Left colon (tissue), 2 donors: ENCODE results near the gene DNAI2. TPM values are rescaled to one million over a fixed set of nuclear protein-coding genes. Genes with fewer than 3 reads are reported as not detected.
"Not testable (repeated sequence)": the region's sequence is repeated elsewhere in the genome, so short reads cannot be mapped to it uniquely, and the experiment has no call there.

Experiments
- ATAC-seq: fragments of 200-7000 bp; cut with Tn5 transposase; one replicate; pipeline ENCODE4 v1.9.1; 2020; ENCODE audit warnings: mild to moderate bottlenecking, moderate library complexity
- DNase-seq, 2 donors: peaks; one replicate each; pipeline ENCODE4 v3.0.0-alpha.2; 2020
- intact Hi-C, 2 donors: fragments of 100-400 bp; cut with DNase I in 1 of 2; cut with micrococcal nuclease in 1 of 2; formaldehyde crosslinking; loops; one replicate each; pipeline versions ENCODE4 v1.11.2 to v1.14.0; 2022; cut with DNase I, micrococcal nuclease
- total RNA-seq, 2 donors: library from RNA; stranded (reverse); fragmentation: NEBNext Ultra II Directional; extraction: Animal tissue kit (Norgen Biotek cat#: 25700); gene quantifications; one replicate each; pipeline ENCODE4 v1.2.1, GENCODE V29; 2021
- donor health status: DM: no; HTN: no; CAD: no.
- donor health status: DM: yes; HTN: yes; CAD: no.

Gene DNAI2
- total RNA-seq, 2 donors from 2014 or later = not detected

DNA sequence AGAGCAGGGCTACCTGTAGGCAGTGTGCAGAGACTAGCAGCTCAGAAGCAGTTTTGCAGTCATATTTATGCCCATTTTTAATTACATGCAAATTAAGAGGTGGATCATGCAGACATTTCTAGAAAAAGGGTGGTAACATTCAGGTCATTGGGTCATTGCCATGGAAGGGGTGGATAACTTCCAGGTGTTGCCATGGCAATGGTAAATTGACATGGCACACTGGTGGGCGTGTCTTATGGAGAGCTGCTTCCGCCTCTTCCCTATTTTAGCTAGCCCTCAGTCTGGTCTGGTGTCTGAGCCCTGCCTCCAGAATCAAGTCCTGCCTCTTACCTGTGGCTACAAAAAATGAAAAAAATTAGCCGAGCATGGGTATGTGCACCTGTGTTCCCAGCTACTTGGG is 2.8 kb upstream of the DNAI2 start:
- ATAC-seq (no peak), DNase-seq (no peak)
- intact Hi-C loops = no loop called here

DNA sequence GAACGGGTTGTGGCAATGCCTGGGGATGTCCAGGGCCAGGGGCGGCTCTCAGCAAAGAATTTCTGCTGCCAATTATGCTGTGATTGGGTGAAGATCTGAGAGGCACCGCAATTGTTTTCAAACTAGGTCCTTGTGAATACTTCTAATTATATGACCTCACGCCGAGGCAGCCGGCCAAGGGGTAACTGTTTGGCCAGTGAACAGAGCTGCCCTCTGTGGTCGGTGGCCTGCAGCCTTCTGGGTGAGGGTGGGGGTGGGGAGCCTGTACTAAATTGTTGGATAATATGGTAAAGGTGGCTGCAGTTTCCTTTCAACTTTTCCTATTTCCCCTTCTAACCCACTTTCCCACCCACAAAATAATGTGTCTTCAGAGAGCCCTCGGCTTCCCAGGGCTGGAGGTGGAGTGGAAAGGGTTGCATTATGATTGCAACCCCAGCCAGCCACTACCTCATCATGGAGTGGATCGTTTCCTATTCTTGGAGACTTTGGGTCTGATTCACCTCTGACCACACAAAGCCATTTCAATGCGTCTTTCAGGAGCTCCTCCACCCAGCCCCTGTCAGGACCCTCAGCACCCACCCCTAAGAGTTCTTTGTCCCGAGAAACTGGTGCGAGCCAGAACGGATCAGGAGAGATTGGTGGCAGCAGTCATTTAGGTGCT is 2.0 kb upstream of the DNAI2 start:
- intact Hi-C loops = no loop called here
- ATAC-seq = no peak
- DNase-seq = no peak

DNA sequence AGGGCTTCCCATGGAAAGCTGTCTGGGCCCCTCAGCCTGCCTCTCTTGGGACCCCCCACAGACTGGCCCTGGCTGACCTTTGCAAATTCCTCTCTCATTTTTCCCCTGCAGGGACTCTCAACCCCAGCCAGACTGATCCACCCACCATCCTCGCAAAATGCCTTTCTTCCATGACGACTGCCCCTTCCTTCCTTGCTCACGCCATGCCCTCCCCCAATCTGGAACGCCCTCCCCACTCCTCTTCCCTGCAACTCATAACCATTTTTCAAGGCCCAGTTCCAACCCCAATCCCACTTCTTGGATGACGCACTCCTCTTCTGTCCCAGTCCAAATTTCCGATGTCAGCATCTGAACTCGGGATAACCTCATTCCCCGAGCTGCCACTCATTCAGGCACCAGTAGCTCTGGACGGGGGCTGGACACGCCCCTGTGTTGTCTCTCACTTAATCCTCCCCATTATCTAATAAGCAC is 1.3 kb upstream of the DNAI2 start:
- ATAC-seq (no peak), DNase-seq (no peak)
- intact Hi-C loops = no loop called here

DNA sequence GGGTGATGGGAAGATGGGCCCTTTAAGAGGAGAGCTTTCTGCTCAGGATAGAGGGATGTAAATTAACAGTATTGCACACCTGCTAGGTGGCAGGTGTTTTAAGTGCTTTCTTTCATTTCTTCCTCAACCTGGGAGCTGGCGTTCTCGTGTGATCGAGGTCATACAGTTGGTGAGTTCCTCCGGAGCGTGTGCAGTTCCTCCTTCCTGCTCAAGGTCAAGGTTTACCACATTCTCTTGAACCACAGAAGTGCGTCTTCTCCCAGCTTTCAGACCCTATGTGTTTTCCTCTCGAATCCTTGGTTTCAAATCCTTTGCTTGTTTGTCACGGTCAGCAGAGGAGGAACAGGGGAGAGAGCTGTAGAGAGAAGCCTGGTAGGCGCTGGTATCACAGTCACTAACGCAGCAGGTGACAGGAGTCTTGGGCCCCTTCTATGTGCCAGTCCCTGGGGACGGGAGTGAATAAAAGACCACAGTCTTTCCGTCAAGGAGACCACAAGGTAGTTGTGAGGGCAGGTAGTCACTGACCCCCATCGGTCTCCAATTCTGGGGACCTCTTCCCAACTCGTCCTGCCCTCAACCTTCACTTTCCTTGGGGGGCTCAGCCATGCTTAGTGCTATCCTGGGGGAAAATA is 791 bp downstream of the DNAI2 start:
- DNase-seq (no peak), ATAC-seq (peak; percentile 51)
- intact Hi-C loops = no loop called here

DNA sequence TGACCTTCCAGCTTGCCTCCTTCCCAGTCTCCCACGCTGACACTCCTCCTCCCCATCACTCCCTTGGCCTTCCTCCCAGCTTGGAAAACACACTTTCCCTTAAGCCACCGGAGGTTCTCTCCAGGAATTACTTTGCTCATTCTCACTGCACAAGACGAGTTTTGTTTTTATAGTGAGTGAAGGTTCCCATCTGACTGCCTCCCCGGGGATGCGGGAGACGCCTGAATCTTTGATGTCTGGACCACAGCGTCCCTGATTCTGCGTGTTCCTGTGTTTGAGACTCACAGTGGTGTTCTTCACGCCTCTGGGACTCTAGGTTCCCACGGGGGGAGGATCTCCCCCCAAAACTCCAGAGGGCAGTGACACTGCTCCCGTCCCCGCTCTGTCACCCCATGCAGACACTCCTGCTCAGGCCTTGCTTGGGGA is 2.0 kb downstream of the DNAI2 start:
- ATAC-seq (no peak), DNase-seq (no peak)
- intact Hi-C loops = no loop called here

DNA sequence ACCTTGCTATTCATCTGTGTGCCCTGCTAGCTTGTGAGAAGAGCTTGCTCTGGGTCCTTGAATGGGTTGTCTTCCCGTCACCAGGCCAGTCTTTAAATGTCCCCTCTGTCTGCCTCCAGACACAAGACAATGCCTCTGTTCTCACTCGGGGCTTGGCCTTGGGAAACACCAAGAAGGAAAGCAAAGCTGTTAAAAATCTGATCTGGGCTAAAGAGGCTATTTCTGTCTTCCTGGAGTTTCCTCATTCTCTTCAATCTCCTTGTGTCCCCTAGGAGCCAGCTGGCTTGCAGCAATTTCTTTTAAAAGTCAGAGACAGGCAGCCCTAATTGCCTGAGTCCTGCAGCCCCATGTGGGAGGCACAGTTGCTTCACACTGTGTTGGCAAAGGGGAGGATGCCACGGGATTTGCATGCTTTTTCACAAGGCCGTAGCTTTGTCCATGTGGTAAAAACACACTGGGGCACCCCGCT is 2.5 kb downstream of the DNAI2 start:
- no peak for DNase-seq
- ATAC-seq = no peak
- intact Hi-C loops = no loop called here

DNA sequence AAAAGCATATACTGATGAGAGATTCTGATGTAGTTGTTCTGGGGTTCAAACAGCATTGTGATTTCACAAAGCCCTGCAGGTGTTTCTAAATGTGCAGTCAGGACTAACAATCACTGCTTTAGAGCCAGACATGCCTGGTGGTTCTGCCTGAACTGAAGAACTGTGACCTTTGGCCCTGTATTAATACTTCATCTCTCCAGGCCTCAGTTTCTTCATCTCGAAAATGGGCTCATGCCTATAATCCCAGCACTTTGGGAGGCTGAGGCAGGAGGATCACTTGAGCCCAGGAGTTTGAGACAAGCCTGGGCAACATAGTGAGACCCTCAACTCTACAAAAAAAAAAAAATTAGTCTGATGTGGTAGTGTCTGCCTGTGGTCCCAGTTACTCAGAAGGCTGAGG is 3.9 kb downstream of the DNAI2 start:
- no peak for DNase-seq
- intact Hi-C loops = no loop called here
- no peak for ATAC-seq

DNA sequence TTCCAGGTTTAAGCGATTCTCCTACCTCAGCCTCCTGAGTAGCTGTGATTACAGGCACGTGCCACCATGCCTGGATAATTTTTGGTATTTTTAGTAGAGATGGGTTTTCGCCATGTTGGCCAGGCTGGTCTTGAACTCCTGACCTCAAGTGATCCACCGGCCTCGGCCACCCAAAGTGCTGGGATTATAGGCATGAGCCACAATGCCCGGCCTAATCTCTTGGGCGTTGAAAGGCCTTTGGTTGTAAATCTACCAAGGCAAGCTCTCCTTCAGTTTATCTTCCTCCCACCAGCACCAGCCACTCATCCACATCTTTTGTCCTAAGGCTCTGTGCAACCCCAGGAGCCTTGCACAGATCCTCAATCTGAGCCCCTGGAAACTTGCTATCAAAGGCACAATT is 5.6 kb downstream of the DNAI2 start:
- ATAC-seq, intact Hi-C loops, DNase-seq: not testable (repeated sequence)

DNA sequence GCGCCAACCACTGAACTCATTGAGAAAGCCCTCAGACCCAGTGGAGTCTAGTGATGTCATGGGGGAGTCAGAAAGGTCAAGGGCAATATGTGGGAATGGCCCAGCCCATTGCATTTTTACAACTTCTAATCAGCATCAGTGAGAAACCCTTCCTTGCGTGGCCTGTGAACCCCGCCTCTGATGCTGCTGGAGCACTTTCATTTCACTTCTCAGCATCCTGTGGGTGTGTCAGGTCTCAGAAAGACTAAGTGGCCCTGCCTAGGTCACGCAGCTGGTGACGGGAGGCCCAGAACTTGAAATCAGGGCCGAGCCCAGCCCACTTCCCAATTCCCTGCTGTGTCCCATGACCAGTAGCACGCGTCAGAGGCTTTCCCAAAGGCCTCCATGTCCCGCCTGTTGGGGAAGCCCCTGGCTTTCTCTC is 6.1 kb downstream of the DNAI2 start:
- intact Hi-C loops = no loop called here
- ATAC-seq = no peak

DNA sequence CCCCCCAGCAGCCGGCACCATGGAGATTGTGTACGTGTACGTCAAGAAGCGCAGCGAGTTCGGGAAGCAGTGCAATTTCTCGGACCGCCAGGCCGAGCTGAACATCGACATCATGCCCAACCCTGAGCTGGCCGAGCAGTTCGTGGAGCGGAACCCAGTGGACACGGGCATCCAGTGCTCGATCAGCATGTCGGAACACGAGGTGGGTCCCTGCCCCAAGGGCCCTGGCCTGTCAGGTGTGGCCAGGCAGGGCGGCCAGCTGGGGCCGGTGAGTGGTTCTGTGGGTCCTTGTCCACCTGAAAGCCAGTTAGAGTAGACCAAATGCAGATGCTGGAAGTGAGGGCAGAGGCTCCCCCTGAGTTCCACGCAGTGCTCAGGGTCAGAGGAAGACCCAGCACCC is 7.8 kb downstream of the DNAI2 start:
- DNase-seq = no peak
- ATAC-seq = no peak
- intact Hi-C loops = no loop called here

More for the DNA sequence above, 6.1 kb downstream of the DNAI2 start:
- peak in 1 of 2 donors; percentile 15 for DNase-seq

DNA sequence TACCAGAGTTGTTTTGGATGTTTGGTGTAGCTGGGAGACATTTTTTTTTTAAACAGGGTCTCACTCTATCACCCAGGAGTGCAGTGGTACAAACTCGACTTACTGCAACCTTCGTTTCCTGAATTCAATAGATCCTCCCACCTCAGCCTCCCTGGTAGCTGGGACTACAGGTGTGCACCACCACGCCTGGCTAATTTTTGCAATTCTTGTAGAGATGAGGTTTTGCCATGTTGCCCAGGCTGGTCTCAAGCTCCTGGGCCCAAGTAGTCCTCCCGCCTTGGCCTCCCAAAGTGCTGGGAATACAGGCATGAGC is 8.2 kb downstream of the DNAI2 start:
- ATAC-seq, DNase-seq, intact Hi-C loops: not testable (repeated sequence)

DNA sequence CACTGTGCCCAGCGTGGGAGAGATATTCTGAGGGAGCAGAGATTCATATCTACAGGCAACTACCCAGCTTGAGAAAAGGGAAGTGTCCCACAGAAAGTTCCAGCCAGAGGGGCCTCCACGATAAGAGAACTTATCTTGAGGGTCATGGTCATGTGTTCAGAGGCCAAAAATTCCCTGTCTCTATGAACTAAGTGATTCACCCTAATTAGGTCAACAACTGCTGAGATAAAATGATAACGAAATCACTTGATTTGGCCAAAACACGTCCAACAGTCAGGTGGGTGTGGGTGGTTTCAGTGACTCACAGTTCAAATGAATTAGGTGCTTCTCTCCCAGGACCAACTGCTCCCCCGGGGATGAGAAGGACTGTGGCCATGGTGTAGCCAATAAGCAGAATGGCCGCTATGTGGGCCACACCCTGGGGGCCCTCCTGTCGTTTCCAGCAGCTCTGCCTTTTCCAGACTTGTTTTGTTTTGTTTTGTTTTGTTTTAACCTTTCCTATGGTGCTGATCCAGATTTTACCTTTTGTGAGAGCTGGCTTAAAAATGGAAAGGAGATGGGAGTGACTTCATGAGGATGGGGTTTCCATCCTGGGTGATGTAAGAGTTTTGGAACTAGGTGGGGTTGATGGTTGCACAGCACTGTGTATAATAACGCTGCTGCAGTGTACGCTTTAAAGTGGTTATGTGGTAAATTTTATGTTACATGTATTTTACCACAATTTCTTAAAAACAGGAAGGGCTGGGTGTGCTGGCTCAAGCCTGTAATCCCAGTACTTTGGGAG is 8.7 kb downstream of the DNAI2 start:
- DNase-seq (no peak), ATAC-seq (no peak)
- intact Hi-C loops = no loop called here

DNA sequence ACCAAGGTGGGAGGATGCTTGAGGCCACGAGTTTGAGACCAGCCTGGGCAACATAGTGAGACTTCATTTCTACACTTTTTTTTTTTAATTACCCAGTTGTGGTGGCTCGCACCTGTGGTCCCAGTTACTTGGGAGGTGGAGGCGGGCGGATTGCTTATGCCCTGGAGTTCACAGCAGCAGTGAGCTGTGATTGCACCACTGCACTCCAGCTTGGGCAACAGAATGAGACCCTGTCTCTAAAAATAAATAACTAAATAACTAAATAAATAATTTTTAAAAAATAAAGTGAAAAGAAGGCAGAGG is 9.3 kb downstream of the DNAI2 start:
- no peak for DNase-seq
- ATAC-seq = no peak
- intact Hi-C loops = no loop called here

DNA sequence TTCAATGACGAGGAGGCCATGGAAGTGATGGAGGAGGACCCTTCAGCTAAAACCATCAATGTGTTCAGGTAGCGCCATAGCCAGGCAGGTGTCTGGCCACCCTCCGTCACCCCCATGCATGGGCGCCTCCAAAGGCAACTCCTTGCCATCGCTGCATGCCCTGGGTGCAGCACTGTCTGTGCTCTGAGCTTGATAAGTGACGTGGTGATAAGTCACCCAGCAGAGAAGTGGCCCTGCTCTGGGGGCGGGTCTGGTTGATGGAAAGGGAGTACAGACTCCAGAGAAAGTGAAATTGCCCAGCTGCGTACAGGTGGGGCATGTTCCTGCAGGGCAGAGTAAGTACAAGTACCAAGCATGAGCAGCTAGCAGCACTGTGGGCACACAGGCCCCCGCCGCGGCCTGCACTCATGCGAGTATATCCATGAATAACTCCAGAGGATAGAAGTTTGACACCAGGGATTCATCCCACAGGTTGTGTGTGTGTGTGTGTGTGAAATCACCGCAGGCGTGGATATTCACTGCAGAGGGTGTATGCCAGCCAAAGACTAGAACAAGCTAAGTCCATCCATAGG is 13.1 kb downstream of the DNAI2 start:
- ATAC-seq = no peak

DNA sequence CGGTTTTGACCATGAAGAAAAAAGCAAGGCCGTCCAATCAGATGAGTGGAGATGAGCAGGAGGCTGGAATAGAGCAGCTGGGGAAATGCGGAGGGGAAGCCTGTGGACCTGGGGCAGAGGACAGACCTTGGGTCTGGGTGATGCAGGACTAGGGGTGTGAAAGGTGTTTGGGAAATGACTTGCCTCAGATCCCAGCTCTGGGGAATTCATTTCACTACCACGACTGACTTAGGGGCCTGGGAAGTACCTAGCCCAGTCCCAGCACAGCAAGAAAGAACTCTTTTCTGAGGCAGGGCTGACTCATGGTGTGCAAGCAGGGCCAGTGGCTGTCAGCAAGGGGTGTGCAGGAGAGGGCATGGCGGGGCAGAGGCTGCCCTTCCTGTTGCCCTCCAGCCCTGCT is 14.8 kb downstream of the DNAI2 start:
- no peak for ATAC-seq
- intact Hi-C loops = no loop called here
- DNase-seq = no peak

More for the DNA sequence above, 13.1 kb downstream of the DNAI2 start:
- intact Hi-C loops = no loop called here
- no peak for DNase-seq

DNA sequence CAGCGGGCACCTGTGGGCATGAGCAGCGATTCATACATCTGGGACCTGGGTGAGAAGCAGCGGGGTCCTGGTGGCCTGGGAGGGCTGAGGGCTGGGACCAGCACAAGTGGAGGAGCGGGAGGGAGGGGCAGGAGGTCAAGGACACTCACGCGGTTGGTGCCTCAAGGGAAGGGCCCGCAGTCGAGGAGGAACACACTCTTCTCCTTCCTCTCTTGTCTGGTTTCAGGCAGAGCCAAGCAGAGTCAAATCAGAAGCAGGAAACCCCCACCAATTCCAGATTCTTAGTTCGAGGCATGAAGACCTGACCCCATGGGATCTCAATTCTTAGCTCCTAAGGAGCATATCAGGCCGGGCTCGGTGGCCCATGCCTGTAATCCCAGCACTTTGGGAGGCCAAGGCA is 15.7 kb downstream of the DNAI2 start:
- DNase-seq = no peak
- intact Hi-C loops = no loop called here
- ATAC-seq = no peak

DNA sequence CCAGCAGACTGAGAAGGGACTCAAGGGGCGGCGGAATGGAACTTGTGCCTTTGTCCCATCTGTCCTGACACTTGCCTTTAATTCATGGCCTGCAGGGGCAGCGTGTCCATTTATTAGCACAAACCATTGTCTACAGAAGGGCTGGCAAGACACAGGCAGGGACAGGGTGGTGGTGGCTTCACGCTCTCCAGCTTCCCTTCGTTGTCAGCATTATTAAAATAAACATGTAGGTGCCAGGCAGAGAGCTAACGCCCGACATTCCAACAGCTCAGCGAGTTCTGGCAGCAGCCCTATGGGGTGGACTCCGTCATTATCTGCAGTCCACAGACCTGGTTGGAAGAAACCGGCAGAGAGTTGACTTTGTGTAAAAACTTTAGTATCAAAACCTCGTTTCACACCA is 16.3 kb downstream of the DNAI2 start:
- DNase-seq (no peak), ATAC-seq (no peak)
- intact Hi-C loops = no loop called here

DNA sequence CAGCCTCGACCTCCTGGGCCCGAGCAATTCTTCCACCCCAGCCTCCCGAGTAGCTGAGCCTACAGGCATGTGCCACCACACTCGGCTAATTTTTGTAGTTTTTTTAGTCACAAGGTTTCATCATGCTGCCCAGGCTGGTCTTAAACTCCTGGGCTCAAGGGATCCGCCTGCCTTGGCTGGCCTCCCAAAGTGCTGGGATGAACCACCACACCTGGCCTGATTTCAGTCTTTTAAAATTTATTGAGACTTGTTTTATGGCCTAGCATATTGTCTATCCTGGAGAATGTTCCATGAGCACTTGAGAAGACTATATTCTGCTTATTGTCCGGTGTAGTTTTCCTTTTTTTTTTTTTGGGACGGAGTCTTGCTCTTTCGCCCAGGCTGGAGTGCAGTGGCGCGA is 18.5 kb downstream of the DNAI2 start:
- ATAC-seq (peak; percentile 57), DNase-seq (peak in 1 of 2 donors; percentile 32)
- intact Hi-C loops = no loop called here

DNA sequence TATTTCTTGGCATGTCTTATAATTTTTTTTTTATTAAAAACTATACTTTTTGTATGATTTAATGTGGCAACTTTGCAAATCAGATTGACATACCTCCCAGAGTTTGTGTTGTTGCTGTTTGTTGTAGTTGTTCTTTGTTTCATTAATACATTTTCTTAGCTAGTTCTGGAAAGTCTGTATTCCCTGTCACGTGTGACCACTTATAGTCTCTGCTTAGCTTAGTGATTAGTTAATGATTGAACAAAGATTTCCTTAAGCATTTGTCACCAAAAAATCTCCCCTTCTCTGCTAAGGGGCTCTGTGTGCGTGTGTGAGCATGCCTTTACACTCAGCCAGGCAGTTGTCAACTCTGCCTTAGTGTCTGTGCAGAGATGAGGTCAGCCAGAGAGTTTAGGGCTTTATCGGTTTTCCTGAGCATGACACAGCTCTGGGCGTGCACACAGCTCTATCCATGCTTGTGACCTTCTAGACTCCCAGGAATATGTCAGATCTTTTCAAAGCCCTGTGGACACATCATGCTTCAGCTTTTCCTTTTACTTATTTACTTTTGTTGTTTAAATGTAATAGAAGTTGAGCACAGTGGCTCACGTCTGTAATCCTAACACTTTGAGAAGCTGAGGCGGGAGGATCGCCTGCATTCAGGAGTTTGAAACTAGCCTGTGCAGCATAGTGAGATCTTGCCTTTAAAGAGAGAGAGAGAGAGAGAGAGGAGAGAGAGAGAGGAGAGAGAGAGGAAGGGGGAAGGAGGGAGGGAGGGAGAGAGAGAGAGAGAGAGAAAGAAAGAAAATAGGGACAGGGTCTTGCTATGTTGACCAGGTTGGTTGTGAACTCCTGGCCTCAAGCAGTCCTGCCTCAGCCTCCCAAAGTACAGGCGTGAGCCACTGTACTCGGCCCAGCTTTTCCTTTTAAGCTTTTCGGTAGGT is 21.9 kb downstream of the DNAI2 start:
- intact Hi-C loops = no loop called here
- DNase-seq (no peak), ATAC-seq (peak; percentile 61)
